H1 (cell line): ENCODE data around the gene HIGD2A. TPM values are rescaled to one million over a fixed set of nuclear protein-coding genes. Genes with fewer than 3 reads are reported as not detected.

Experiments used
- CTCF ChIA-PET: fragments of 300-600 bp; sonication (Branson Sonifier 250); formaldehyde crosslinking; loops from one replicate; lab custom pipeline; 2021; ENCODE audit not compliant: partially characterized antibody; lab: Charles Lee
- POLR2A ChIA-PET: fragments of 300-600 bp; sonication (Branson Sonifier 250); formaldehyde crosslinking; loops from one replicate; lab custom pipeline; 2021; ENCODE audit warnings: inconsistent platforms; ENCODE audit not compliant: partially characterized antibody; lab: Charles Lee
- DNase-seq, 2 experiments: peaks; one replicate each; pipeline versions ENCODE4 v3.0.0 to v3.0.0-alpha.2; 2010 to 2022; ENCODE audit warnings: low spot score in 2 of 2, low read depth in 1 of 2, mixed read lengths in 1 of 2
- FAIRE-seq: peaks from 2 replicates; lab custom pipeline; 2011; peaks lifted over from hg19 to GRCh38; lab: Jason Lieb, UNC
- H2AFZ ChIP-seq: 2 replicates; pipeline ENCODE4 v1.8.1; 2012; ENCODE audit warnings: low read length, inconsistent platforms
- H2AK5ac ChIP-seq: 2 replicates; pipeline ENCODE4 v1.6.1; 2013; ENCODE audit warnings: low read depth, low read length
- H2BK120ac ChIP-seq: replicated peaks from 2 replicates; pipeline ENCODE3; 2013; ENCODE audit warnings: low read depth, low read length, inconsistent platforms
- H2BK12ac ChIP-seq: 2 replicates; pipeline ENCODE4 v1.6.1; 2013; ENCODE audit warnings: low read depth, low read length
- H2BK15ac ChIP-seq: 2 replicates; pipeline ENCODE4 v1.6.1; 2013; ENCODE audit warnings: low read length
- H2BK20ac ChIP-seq: 2 replicates; pipeline ENCODE4 v1.6.1; 2013; ENCODE audit warnings: low read length
- H2BK5ac ChIP-seq: 2 replicates; pipeline ENCODE4 v1.6.1; 2013; ENCODE audit warnings: low read depth, low read length
- H3K14ac ChIP-seq: 2 replicates; pipeline ENCODE4 v1.6.1; 2013; ENCODE audit warnings: inconsistent platforms; ENCODE audit not compliant: insufficient read length
- H3K18ac ChIP-seq: 2 replicates; pipeline ENCODE4 v1.6.1; 2013; ENCODE audit warnings: low read length; ENCODE audit errors: extremely low read depth
- H3K23ac ChIP-seq: 2 replicates; pipeline ENCODE4 v1.6.1; 2013; ENCODE audit warnings: inconsistent platforms; ENCODE audit not compliant: insufficient read length
- H3K23me2 ChIP-seq: 2 replicates; pipeline ENCODE4 v1.6.1; 2013; ENCODE audit warnings: low read depth, low read length
- H3K27ac ChIP-seq: 2 replicates; pipeline ENCODE4 v1.6.1; 2011; ENCODE audit warnings: low read depth, low read length, inconsistent platforms
- H3K27me3 ChIP-seq, 4 experiments: replicated peaks in 1 of 4; 1 replicate in 1 of 4; 2 replicates in 3 of 4; pipeline versions ENCODE4 v1.6.1 to v1.8.1; 2011 to 2013; ENCODE audit warnings: low read length in 3 of 4, mild to moderate bottlenecking in 3 of 4, inconsistent platforms in 2 of 4, mixed read lengths in 2 of 4, moderate library complexity in 1 of 4; ENCODE audit not compliant: control insufficient read depth in 3 of 4, insufficient read depth in 3 of 4; ENCODE audit errors: extremely low read depth in 1 of 4
- H3K36me3 ChIP-seq, 4 experiments: 2 replicates each; pipeline versions ENCODE4 v1.6.1 to v1.8.1; 2011 to 2013; ENCODE audit warnings: mild to moderate bottlenecking in 4 of 4, low read length in 3 of 4, moderate library complexity in 2 of 4, control low read depth in 1 of 4, inconsistent platforms in 1 of 4; ENCODE audit not compliant: insufficient read depth in 4 of 4, control insufficient read depth in 2 of 4
- H3K4ac ChIP-seq: replicated peaks from 2 replicates; pipeline ENCODE3; 2013; ENCODE audit warnings: low read length, low read depth, mixed read lengths, inconsistent platforms; ENCODE audit not compliant: insufficient read length
- H3K4me1 ChIP-seq, 4 experiments: replicated peaks in 1 of 4; 1 replicate in 1 of 4; 2 replicates in 3 of 4; pipeline versions ENCODE4 v1.6.1 to v1.8.1; 2011 to 2013; ENCODE audit warnings: low read length in 3 of 4, inconsistent platforms in 2 of 4, mixed read lengths in 1 of 4; ENCODE audit not compliant: insufficient read depth in 4 of 4, control insufficient read depth in 3 of 4
- H3K4me2 ChIP-seq, 2 experiments: 2 replicates each; pipeline versions ENCODE4 v1.6.1 to v1.8.1; 2011 to 2013; ENCODE audit warnings: low read depth in 2 of 2, low read length in 2 of 2, control low read depth in 1 of 2, inconsistent platforms in 1 of 2, mild to moderate bottlenecking in 1 of 2; ENCODE audit not compliant: insufficient read depth in 1 of 2
- H3K4me3 ChIP-seq, 4 experiments: fragments of 200-600, 300-600 bp in 1 of 4; sonication (generic), shearing (Covaris generic), sonication (Bioruptor Twin) in 1 of 4; 2 replicates each; pipeline versions ENCODE4 v1.5.1 to v1.8.1; 2011 to 2016; ENCODE audit warnings: low read length in 4 of 4, low read depth in 3 of 4, control low read depth in 2 of 4, inconsistent platforms in 2 of 4, mild to moderate bottlenecking in 2 of 4, mixed read lengths in 1 of 4, moderate library complexity in 1 of 4; ENCODE audit not compliant: insufficient read depth in 2 of 4; ENCODE audit errors: extremely low read depth in 1 of 4
- H3K56ac ChIP-seq: replicated peaks from 2 replicates; pipeline ENCODE3; 2013; ENCODE audit warnings: low read depth, mild to moderate bottlenecking, mixed read lengths, low read length, inconsistent platforms; ENCODE audit not compliant: insufficient read length
- H3K79me1 ChIP-seq: 2 replicates; pipeline ENCODE4 v1.6.1; 2013; ENCODE audit warnings: low read depth, low read length, control low read depth
- H3K79me2 ChIP-seq, 2 experiments: 2 replicates each; pipeline versions ENCODE4 v1.6.1 to v1.8.1; 2012 to 2013; ENCODE audit warnings: low read length in 2 of 2, mild to moderate bottlenecking in 2 of 2, inconsistent platforms in 1 of 2; ENCODE audit not compliant: insufficient read depth in 2 of 2, control insufficient read depth in 1 of 2
- H3K9ac ChIP-seq, 4 experiments: replicated peaks in 1 of 4; 1 replicate in 1 of 4; 2 replicates in 3 of 4; pipeline versions ENCODE4 v1.6.1 to v1.8.1; 2011 to 2013; ENCODE audit warnings: low read depth in 3 of 4, low read length in 3 of 4, control low read depth in 2 of 4, mild to moderate bottlenecking in 2 of 4, moderate library complexity in 2 of 4, inconsistent platforms in 1 of 4; ENCODE audit errors: extremely low read depth in 1 of 4
- H3K9me3 ChIP-seq, 2 experiments: 2 replicates each; pipeline versions ENCODE4 v1.6.1 to v1.8.1; 2012 to 2013; ENCODE audit warnings: mild to moderate bottlenecking in 2 of 2, moderate library complexity in 2 of 2, control low read depth in 1 of 2, inconsistent platforms in 1 of 2, low read depth in 1 of 2, low read length in 1 of 2, mixed read lengths in 1 of 2; ENCODE audit not compliant: insufficient read depth in 2 of 2
- H4K20me1 ChIP-seq, 2 experiments: replicated peaks in 1 of 2; 2 replicates each; pipeline versions ENCODE3 to v1.8.1; 2011 to 2013; ENCODE audit warnings: inconsistent platforms in 2 of 2, low read length in 2 of 2, mild to moderate bottlenecking in 1 of 2; ENCODE audit not compliant: insufficient read depth in 2 of 2, control insufficient read depth in 1 of 2
- H4K5ac ChIP-seq: 2 replicates; pipeline ENCODE4 v1.6.1; 2013; ENCODE audit warnings: low read length, low read depth, mixed read lengths, inconsistent platforms; ENCODE audit not compliant: insufficient read length
- H4K8ac ChIP-seq: 2 replicates; pipeline ENCODE4 v1.8.0; 2013; ENCODE audit warnings: mild to moderate bottlenecking, moderate library complexity, low read length, inconsistent platforms; ENCODE audit not compliant: insufficient read depth; ENCODE audit errors: extremely low read depth
- H4K91ac ChIP-seq: replicated peaks from 2 replicates; pipeline ENCODE3; 2013; ENCODE audit warnings: low read length, mixed read lengths, inconsistent platforms; ENCODE audit not compliant: insufficient read length
- BRCA1 ChIP-seq: IDR thresholded peaks from 2 replicates; pipeline ENCODE4 v1.6.1; 2012; ENCODE audit warnings: low read depth, low read length, improper control_type of control experiment
- CBX8 ChIP-seq: fragments of 300-800, 300-1000 bp; sonication (generic); IDR thresholded peaks from 2 replicates; pipeline ENCODE4 v1.7.1; 2016; ENCODE audit warnings: low read depth, low read length, borderline replicate concordance
- CHD1 ChIP-seq: IDR thresholded peaks from 2 replicates; pipeline ENCODE4 v1.6.1; 2012; ENCODE audit warnings: low read depth, low read length, improper control_type of control experiment
- CREB1 ChIP-seq: IDR thresholded peaks from 2 replicates; pipeline ENCODE4 v1.6.1; 2012; ENCODE audit warnings: inconsistent platforms
- HDAC6 ChIP-seq: IDR thresholded peaks from one replicate; pipeline ENCODE4 v1.7.1; 2012; ENCODE audit warnings: low read depth, mild to moderate bottlenecking, inconsistent platforms, low read length, moderate library complexity
- JUND ChIP-seq: IDR thresholded peaks from 2 replicates; pipeline ENCODE4 v1.6.1; 2011; ENCODE audit warnings: mild to moderate bottlenecking, improper control_type of control experiment, low read length
- RXRA ChIP-seq: IDR thresholded peaks from 2 replicates; pipeline ENCODE4 v1.6.1; 2011; ENCODE audit warnings: low read depth, mild to moderate bottlenecking, low read length, moderate library complexity; ENCODE audit not compliant: insufficient read depth
- SIX5 ChIP-seq: IDR thresholded peaks from 2 replicates; pipeline ENCODE4 v1.6.1; 2011; ENCODE audit warnings: mild to moderate bottlenecking, low read depth, low read length
- TBP ChIP-seq: IDR thresholded peaks from 2 replicates; pipeline ENCODE4 v1.6.1; 2011; ENCODE audit warnings: low read depth, low read length, improper control_type of control experiment
- TEAD4 ChIP-seq: IDR thresholded peaks from 2 replicates; pipeline ENCODE4 v1.6.1; 2012; ENCODE audit warnings: low read depth, low read length, inconsistent platforms, mixed read lengths
- YY1 ChIP-seq: IDR thresholded peaks from 2 replicates; pipeline ENCODE4 v1.6.1; 2011; ENCODE audit warnings: low read depth, mild to moderate bottlenecking, low read length
- WGBS, 2 experiments: shearing (Covaris generic) in 1 of 2; methylation state at CpG; one replicate each; pipeline versions ENCODE4 v1.1.6 to v1.1.7; 2013 to 2015; ENCODE audit warnings: low lambda C conversion rate in 2 of 2, mixed read lengths in 2 of 2, inconsistent platforms in 1 of 2, low coverage in 1 of 2, missing lambda C conversion rate in 1 of 2; ENCODE audit not compliant: insufficient replicate concordance in 2 of 2, insufficient coverage in 1 of 2, insufficient read length in 1 of 2; ENCODE audit errors: extremely low coverage in 1 of 2, missing lambda C conversion rate in 1 of 2; 5-methylcytosine and 5-hydroxymethylcytosine counted together
- polyA plus RNA-seq, 7 experiments: library from polyadenylated mRNA; depleted of rRNA in 3 of 7; stranded (reverse) in 5 of 7; unstranded in 2 of 7; fragments of >200 nt in 5 of 7; fragments of 200-250 nt in 2 of 7; gene quantifications; 1 replicate in 5 of 7; 2 replicates in 1 of 7; 4 replicates in 1 of 7; pipeline versions ENCODE4 v1.2.1 to v1.2.3, GENCODE V29; 2011 to 2013; ENCODE audit warnings: missing spikeins in 2 of 7, mixed read lengths in 2 of 7
- total RNA-seq: library from RNA; stranded (reverse); fragmentation: NEBNext Ultra II Directional; extraction: Animal tissue kit (Norgen Biotek cat#: 25700); gene quantifications from 2 replicates; pipeline ENCODE4 v1.2.1, GENCODE V29; 2021
- TF ChIP-seq, protein P1 (sequence below): IDR thresholded peaks from 2 replicates; pipeline ENCODE4 v1.6.1; 2012; ENCODE audit warnings: low read length, inconsistent platforms
- TF ChIP-seq, protein P2 (sequence below): IDR thresholded peaks from 2 replicates; pipeline ENCODE4 v1.6.1; 2011; ENCODE audit warnings: low read length, improper control_type of control experiment

Gene HIGD2A
- total and polyA plus RNA-seq, 2 of the 8 experiments (the other 6 are each of a cell fraction or from before 2014, with no cell fraction given) = 95.5 to 264 TPM

DNA sequence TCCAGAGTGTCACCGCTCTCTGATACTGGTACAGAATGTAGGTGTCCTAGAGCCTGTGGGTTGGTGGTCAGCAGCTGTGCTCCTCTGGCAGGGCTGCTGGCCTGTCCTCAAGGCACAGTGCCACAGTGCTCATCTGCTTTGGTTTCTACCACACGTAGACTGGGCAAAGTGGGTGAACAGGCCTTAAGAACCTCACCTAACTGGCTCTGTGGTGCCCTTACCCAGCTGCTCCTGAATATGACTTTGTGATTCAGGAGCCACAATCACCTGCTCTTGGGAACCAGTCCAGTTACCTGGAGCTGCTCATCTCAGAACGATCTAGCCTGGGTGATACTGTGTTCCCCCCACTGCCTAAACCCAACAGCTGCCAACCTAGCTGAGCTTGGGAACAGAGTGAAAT is 6.6 kb upstream of the HIGD2A start:
- H3K36me3 ChIP-seq = peaks cover 26 to 52% (median 35%) of the 10 kb centered on the region in 4 experiments
- no peak overlapping the region for H2BK12ac ChIP-seq
- no peak overlapping the region for H3K14ac ChIP-seq
- H3K27me3 ChIP-seq = no peaks in the 10 kb centered on the region
- FAIRE-seq = no peak
- no peak overlapping the region for H3K4me3 ChIP-seq
- peaks cover 0 to 16% of the 10 kb centered on the region in 2 experiments for H3K79me2 ChIP-seq
- no peak overlapping the region for H4K91ac ChIP-seq
- POLR2A ChIA-PET = interaction anchor here (0.7 to 9.4 kb wide), 2 partner anchors 9 to 19 kb away, joined by 3 to 93 read pairs; no protein-coding TSS in a partner anchor
- H2BK5ac ChIP-seq = no peak overlapping the region
- no peak overlapping the region for H3K4me2 ChIP-seq
- H2BK120ac ChIP-seq = no peak overlapping the region
- H3K9me3 ChIP-seq = no peaks in the 10 kb centered on the region
- H3K9ac ChIP-seq = no peak overlapping the region
- no peak overlapping the region for H3K27ac ChIP-seq
- H4K8ac ChIP-seq = no peak overlapping the region
- no peak overlapping the region for H3K23ac ChIP-seq
- 0 out of 2 replicates have a peak, but pooled peaks cover 2% of the 10 kb centered on the region for H3K79me1 ChIP-seq
- H2AFZ ChIP-seq = no peak overlapping the region
- no peak overlapping the region for H3K18ac ChIP-seq
- H2BK20ac ChIP-seq = no peak overlapping the region
- H4K20me1 ChIP-seq = peaks cover 6 to 8% of the 10 kb centered on the region in 2 experiments
- H4K5ac ChIP-seq = no peak overlapping the region
- H3K23me2 ChIP-seq = no peaks in the 10 kb centered on the region
- H3K56ac ChIP-seq = no peak overlapping the region
- 84% methylated on average over 3 of the region's 3 CpGs; no CpG with 5 or more reads in 1 of the 2 experiments for WGBS, 2 experiments
- H2AK5ac ChIP-seq = no peak overlapping the region
- DNase-seq = no peak
- H3K4ac ChIP-seq = no peak overlapping the region
- no peaks in the 10 kb centered on the region; a peak in 1 of 7 replicates for H3K4me1 ChIP-seq
- H2BK15ac ChIP-seq = no peak overlapping the region
- CTCF ChIA-PET = interaction anchor here (0.9 kb wide), 1 partner anchor 13 kb away, joined by 3 read pairs; no protein-coding TSS in a partner anchor
- TF ChIP-seq SIX5 (no peak), CREB1 (no peak), CHD1 (no peak), RXRA (no peak), YY1 (no peak), TEAD4 (no peak), TBP (no peak), HDAC6 (no peak), CBX8 (no peak), JUND (no peak), BRCA1 (no peak)
- TF ChIP-seq, protein P1, sequence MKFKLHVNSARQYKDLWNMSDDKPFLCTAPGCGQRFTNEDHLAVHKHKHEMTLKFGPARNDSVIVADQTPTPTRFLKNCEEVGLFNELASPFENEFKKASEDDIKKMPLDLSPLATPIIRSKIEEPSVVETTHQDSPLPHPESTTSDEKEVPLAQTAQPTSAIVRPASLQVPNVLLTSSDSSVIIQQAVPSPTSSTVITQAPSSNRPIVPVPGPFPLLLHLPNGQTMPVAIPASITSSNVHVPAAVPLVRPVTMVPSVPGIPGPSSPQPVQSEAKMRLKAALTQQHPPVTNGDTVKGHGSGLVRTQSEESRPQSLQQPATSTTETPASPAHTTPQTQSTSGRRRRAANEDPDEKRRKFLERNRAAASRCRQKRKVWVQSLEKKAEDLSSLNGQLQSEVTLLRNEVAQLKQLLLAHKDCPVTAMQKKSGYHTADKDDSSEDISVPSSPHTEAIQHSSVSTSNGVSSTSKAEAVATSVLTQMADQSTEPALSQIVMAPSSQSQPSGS = no peak
- TF ChIP-seq, protein P2, sequence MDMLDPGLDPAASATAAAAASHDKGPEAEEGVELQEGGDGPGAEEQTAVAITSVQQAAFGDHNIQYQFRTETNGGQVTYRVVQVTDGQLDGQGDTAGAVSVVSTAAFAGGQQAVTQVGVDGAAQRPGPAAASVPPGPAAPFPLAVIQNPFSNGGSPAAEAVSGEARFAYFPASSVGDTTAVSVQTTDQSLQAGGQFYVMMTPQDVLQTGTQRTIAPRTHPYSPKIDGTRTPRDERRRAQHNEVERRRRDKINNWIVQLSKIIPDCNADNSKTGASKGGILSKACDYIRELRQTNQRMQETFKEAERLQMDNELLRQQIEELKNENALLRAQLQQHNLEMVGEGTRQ = no peak
